Measurements from ENCODE around the gene SMIM9.

The SMIM9 gene

DNA sequence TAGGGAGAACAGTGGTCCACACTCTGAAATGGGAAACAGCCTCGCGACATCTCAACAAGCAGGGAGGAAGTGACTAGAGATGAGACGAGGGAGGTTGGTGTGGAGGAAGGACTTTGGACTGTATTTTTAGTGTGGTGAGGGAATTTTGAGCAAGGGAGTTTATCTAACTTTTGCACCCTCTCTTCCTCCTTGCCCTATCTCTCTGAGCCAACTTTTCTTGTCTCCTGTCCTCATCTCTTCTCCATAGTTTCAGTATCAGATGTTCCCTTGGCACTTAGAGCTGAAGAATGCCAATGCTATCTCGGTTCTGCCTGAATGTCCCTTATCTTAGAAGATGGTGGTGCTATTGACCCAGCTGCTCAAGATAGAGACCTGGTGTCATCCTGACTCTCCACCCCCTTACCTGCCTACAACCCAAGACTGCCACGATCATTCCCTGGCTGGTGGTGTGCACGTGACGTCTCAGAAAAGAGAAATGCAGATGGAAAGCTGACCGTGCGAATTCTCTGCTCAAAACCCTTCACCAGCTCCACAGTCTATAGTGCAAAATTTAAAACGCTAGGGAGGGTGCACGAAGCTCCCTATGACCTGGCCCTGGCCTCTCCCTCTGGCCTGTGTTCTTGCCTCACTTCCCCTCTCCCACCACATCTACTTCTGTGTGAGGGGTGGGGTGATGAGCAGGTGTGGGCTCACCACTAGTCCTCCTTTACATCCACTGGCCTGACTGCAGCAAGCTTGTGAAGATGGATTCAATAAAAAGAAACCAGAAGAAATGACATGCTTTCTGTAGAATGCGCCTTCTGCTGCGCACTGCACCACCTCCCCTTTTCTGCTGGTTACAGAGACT, 50.1 kb downstream of the SMIM9 start:
- ATAC-seq (ENCODE audit: low read depth) (no peak), DNase-seq (ENCODE audit: low spot score) (no peak)
- no peaks in the 10 kb centered on the region for H3K4me1 ChIP-seq (ENCODE audit: insufficient read depth, poor library complexity, severe bottlenecking)
- no peaks in the 10 kb centered on the region for H3K36me3 ChIP-seq (ENCODE audit: low read depth)
- H3K27me3 ChIP-seq (ENCODE audit: insufficient read depth, poor library complexity, severe bottlenecking) = no peaks in the 10 kb centered on the region
- no peak overlapping the region for H3K27ac ChIP-seq (ENCODE audit: poor library complexity, severe bottlenecking)
- no peaks in the 10 kb centered on the region for H3K9me3 ChIP-seq (ENCODE audit: severe bottlenecking)
- no peak overlapping the region for H3K4me3 ChIP-seq (ENCODE audit: severe bottlenecking)
- TF ChIP-seq, protein P1, sequence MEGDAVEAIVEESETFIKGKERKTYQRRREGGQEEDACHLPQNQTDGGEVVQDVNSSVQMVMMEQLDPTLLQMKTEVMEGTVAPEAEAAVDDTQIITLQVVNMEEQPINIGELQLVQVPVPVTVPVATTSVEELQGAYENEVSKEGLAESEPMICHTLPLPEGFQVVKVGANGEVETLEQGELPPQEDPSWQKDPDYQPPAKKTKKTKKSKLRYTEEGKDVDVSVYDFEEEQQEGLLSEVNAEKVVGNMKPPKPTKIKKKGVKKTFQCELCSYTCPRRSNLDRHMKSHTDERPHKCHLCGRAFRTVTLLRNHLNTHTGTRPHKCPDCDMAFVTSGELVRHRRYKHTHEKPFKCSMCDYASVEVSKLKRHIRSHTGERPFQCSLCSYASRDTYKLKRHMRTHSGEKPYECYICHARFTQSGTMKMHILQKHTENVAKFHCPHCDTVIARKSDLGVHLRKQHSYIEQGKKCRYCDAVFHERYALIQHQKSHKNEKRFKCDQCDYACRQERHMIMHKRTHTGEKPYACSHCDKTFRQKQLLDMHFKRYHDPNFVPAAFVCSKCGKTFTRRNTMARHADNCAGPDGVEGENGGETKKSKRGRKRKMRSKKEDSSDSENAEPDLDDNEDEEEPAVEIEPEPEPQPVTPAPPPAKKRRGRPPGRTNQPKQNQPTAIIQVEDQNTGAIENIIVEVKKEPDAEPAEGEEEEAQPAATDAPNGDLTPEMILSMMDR (IDR thresholded peaks at IDR 0.05; ENCODE audit: poor library complexity, severe bottlenecking) = no peak

DNA sequence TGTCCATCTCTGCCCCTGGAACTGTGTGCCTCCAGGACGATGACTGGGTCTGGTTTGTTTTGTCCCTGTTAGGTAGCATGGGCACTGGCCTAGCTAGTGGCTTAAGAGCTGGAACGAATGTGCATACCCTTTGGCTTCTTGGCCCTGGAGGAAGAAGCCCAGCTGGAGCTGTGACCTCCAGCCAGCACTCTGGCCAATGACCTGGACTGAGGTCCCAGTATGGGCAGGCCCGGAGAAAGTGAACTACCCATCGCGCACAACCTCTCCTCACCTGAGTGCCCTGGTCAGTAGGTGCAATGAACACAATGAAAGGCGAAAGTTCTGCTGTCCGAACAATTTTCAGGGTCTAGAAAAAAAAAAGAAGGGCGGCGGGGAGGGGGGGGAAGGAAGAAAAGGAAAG, 53.5 kb downstream of the SMIM9 start:
- no peak; the same call in 2 of the 3 replicates for ATAC-seq (ENCODE audit: low read depth)
- H3K4me3 ChIP-seq (ENCODE audit: severe bottlenecking) = no peak overlapping the region
- H3K4me1 ChIP-seq (ENCODE audit: insufficient read depth, poor library complexity, severe bottlenecking) = no peaks in the 10 kb centered on the region
- no peak for DNase-seq (ENCODE audit: low spot score)
- H3K27me3 ChIP-seq (ENCODE audit: insufficient read depth, poor library complexity, severe bottlenecking) = no peaks in the 10 kb centered on the region
- TF ChIP-seq, protein P1 (IDR thresholded peaks at IDR 0.05; ENCODE audit: poor library complexity, severe bottlenecking) = no peak
- H3K27ac ChIP-seq (ENCODE audit: poor library complexity, severe bottlenecking) = no peak overlapping the region
- peaks cover 18% of the 10 kb centered on the region for H3K36me3 ChIP-seq (ENCODE audit: low read depth)
- H3K9me3 ChIP-seq (ENCODE audit: severe bottlenecking) = no peaks in the 10 kb centered on the region

DNA sequence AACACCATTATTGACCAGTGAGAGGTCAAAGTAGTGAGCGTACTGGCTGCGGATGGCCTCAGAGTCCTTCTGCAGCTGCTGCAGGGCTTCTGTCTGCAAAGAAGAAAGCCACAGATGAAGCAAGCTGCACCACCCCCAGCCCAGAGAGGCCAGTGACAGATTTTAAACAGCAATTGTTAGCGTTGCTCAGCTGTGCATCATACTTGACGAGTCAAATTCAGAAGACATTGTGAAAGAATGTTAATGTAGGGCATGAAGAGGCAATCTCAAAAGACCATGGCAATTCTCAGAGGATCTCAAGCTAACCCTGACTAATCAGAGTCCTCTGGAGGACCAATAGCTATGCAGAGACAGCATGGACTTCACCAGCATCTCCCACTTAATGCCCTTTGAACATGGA, 55.2 kb downstream of the SMIM9 start:
- Histone ChIP-seq H3K9me3 (ENCODE audit: severe bottlenecking) (no peaks in the 10 kb centered on the region), H3K36me3 (ENCODE audit: low read depth) (peaks cover 35% of the 10 kb centered on the region), H3K4me3 (ENCODE audit: severe bottlenecking) (no peak overlapping the region), H3K27me3 (ENCODE audit: insufficient read depth, poor library complexity, severe bottlenecking) (no peaks in the 10 kb centered on the region), H3K4me1 (ENCODE audit: insufficient read depth, poor library complexity, severe bottlenecking) (no peaks in the 10 kb centered on the region), H3K27ac (ENCODE audit: poor library complexity, severe bottlenecking) (no peak overlapping the region)
- ATAC-seq (ENCODE audit: low read depth) = peak; percentile 33; the same call in 1 of the 3 replicates
- no peak for DNase-seq (ENCODE audit: low spot score)
- TF ChIP-seq, protein P1 (IDR thresholded peaks at IDR 0.05; ENCODE audit: poor library complexity, severe bottlenecking) = no peak

- Histone ChIP-seq H3K9me3 (ENCODE audit: severe bottlenecking) (no peaks in the 10 kb centered on the region), H3K27ac (ENCODE audit: poor library complexity, severe bottlenecking) (no peak overlapping the region), H3K36me3 (ENCODE audit: low read depth) (peaks cover 54% of the 10 kb centered on the region), H3K4me3 (ENCODE audit: severe bottlenecking) (no peak overlapping the region), H3K27me3 (ENCODE audit: insufficient read depth, poor library complexity, severe bottlenecking) (no peaks in the 10 kb centered on the region), H3K4me1 (ENCODE audit: insufficient read depth, poor library complexity, severe bottlenecking) (no peaks in the 10 kb centered on the region)
- TF ChIP-seq, protein P1 (IDR thresholded peaks at IDR 0.05; ENCODE audit: poor library complexity, severe bottlenecking) = no peak
- ATAC-seq (ENCODE audit: low read depth) = no peak
- DNase-seq (ENCODE audit: low spot score) = no peak
These were observed 57.7 kb downstream of the SMIM9 start for GRCh38 chrX:154776753-154777152.

Measured in RWPE2 (cell line).